ENCODE measurements around the gene DOCK8. TPM values are rescaled to one million over a fixed set of nuclear protein-coding genes. Genes with fewer than 3 reads are reported as not detected.
"Not testable (repeated sequence)": the region's sequence is repeated elsewhere in the genome, so short reads cannot be mapped to it uniquely, and the experiment has no call there.

Gene DOCK8
- total RNA-seq (ENCODE audit: low replicate concordance) = 0.08 and 0.18 TPM in 2 replicates

DNA sequence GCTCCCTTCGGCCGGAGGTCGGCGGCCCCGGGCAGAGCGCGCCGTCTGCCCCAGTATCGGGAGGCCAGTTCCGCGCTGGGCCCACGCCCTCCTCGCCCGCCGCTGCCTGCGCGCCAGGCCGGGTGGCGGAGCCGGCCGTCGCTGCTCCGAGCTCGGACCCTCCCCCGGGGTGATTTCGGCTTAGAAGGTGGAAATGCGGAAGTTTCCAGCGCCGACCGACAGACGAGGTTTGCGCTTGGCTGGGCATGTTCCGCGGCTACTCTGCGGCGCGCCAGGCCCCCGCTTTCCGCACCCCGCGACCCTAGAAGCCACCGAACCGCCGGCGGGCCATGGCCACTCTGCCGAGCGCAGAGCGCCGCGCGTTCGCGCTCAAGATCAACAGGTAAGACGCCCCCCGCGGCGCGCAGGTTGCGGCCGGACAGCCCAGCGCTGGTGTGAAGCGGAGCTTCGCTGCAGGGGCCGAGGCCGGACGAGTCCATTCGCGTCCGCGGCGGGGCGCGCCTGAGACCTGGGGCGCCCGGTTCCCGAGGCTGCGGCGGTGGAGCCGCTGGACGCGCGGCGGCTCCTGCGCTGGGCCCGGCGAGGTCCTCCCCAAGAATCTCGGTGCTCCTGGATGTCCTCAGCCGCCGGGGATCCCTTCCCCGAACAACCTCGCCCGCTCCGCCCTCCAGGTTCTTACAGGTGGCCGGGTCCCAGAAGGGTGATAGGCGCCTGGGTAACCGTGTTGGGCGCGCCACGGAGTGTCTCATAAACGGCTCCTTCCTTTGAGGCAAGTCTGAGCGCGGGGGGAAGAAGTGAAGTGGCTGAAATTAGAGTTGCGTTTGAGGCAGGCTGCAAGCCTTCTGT, at the start of gene DOCK8:
Gene DOCK8 (plus strand): TSS at position 218 of the 846 bp plus-strand sequence. CDS start 112 bp downstream, at position 330.
- TF ChIP-seq, protein P1, sequence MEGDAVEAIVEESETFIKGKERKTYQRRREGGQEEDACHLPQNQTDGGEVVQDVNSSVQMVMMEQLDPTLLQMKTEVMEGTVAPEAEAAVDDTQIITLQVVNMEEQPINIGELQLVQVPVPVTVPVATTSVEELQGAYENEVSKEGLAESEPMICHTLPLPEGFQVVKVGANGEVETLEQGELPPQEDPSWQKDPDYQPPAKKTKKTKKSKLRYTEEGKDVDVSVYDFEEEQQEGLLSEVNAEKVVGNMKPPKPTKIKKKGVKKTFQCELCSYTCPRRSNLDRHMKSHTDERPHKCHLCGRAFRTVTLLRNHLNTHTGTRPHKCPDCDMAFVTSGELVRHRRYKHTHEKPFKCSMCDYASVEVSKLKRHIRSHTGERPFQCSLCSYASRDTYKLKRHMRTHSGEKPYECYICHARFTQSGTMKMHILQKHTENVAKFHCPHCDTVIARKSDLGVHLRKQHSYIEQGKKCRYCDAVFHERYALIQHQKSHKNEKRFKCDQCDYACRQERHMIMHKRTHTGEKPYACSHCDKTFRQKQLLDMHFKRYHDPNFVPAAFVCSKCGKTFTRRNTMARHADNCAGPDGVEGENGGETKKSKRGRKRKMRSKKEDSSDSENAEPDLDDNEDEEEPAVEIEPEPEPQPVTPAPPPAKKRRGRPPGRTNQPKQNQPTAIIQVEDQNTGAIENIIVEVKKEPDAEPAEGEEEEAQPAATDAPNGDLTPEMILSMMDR (IDR thresholded peaks at IDR 0.05; ENCODE audit: insufficient read depth, low read length) = peak; percentile 1
- no peak for DNase-seq (ENCODE audit: low read depth)
- H3K4me3 ChIP-seq (ENCODE audit: low read depth, low read length) = peak within 1 kb of the TSS; percentile 53

DNA sequence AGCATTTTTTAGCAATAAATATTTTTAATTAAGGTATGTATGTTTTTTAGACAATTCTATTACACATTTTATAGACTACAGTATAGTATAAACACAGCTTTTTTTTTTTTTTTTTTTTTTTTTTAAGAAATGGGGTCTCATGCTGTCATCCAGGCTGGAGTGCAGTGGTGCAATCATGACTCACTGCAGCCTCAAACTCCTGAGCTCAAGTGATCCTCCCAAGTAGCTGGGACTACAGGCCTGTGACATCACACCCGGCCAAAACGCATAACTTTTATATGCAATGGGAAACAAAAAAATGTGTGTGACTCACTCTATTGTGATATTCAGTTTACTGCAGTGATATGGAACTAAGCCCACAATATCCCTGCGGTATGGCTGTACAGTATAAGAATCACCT, 44.9 kb upstream of the DOCK8 start:
- not testable (repeated sequence) for H3K4me3 ChIP-seq (ENCODE audit: low read depth, low read length); DNase-seq (ENCODE audit: low read depth)

DNA sequence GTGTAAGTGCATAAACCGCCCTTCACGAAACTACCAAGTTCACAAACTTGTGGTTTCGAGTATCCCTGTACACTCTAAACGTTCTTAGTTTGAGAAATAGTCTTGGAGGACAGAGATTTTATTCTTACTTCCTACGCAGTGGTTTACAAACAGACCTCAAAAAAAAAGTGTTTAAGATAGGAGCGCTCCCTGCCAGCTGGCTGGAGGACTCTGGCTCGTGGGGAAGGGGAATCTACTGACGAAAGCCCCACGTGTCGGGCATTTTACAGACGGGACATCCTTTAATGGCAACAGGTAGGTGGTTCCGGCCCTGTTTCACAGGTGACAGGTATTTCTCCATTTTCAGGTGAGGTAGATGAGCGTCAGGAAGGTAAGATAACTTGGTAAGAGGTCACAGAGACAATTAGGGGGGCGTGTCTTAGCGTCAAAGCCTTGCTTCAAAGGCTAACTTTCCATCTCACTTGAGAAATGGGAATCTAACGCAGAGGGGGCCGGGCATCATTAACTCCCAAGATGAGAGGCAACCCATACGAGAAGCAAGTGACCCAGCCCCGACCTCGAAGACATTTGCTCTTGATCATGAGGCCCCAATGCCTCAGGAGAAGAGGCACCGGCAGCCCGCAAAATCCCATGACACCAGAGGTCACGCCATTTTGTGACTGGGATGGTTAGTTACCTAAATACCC, 36.4 kb upstream of the DOCK8 start:
- DNase-seq (ENCODE audit: low read depth) = not testable (repeated sequence)
- peak overlapping the region; percentile 55 for H3K4me3 ChIP-seq (ENCODE audit: low read depth, low read length)

DNA sequence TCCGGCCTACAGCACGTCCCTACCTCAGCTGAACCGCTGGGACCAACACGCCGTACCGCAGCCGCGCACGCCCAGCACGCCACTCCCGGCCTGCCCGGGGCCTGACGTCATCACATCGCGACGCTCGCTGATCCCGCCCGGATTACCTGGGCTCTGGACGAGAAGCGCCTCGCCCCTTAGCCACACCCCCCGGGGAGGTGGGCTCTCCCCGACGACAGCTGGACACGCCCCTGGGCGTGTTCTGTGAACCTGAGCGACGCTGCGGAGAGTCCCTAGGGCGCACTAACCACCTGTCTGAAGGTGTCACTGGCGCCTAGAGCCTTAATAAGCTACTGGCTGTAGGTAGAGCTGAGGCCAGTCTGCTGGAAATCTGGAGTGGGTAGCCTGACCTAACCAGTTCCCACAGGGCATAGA, 35.7 kb upstream of the DOCK8 start, which contains the start of gene ZNG1A:
Gene ZNG1A (minus strand): TSS at position 87 of the 414 bp plus-strand sequence. CDS start 87 bp downstream, outside the sequence.
- peak within 1 kb of the TSS; percentile 66 for H3K4me3 ChIP-seq (ENCODE audit: low read depth, low read length)
- DNase-seq (ENCODE audit: low read depth) = peak; percentile 34

DNA sequence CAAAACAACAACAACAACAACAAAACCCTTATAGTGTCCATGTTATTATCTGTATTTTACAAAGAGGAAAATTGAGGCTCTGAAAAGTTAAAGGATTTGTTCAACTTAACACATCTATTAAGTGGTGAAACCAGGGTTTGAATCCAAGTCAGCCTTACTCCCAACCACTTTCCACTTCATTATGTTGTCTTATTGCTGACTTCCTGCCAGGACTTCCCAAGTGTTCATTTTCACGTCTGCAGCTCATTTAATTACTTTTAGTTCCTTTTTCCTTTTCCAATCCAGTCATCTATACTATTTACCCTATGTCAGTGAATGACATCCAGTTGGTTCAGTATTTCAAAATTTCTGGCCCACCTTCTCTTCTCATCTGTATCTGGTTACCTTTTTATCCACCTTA, 15.1 kb upstream of the DOCK8 start:
- not testable (repeated sequence) for DNase-seq (ENCODE audit: low read depth); H3K4me3 ChIP-seq (ENCODE audit: low read depth, low read length)

DNA sequence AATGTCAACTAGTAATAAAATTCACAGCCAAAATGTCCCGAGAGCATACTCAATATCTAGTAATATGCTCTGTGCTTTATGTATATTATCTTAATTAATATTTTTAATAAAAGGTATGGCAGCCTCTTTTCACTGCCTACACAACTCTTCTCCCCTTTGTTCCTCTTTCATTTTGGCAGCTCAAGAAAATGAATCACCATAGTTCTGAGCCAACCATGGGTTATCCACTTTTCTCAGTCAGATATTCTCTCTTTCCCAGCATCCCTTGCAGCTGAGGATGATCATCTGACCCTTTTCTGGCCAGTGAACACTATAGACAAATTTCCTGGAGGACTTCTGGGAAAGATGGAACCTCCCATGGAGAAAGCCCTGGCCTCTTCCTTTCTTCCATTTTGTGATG, 8.2 kb upstream of the DOCK8 start:
- DNase-seq (ENCODE audit: low read depth) = no peak
- H3K4me3 ChIP-seq (ENCODE audit: low read depth, low read length) = no peak overlapping the region
- TF ChIP-seq, protein P1 (IDR thresholded peaks at IDR 0.05; ENCODE audit: insufficient read depth, low read length) = no peak

DNA sequence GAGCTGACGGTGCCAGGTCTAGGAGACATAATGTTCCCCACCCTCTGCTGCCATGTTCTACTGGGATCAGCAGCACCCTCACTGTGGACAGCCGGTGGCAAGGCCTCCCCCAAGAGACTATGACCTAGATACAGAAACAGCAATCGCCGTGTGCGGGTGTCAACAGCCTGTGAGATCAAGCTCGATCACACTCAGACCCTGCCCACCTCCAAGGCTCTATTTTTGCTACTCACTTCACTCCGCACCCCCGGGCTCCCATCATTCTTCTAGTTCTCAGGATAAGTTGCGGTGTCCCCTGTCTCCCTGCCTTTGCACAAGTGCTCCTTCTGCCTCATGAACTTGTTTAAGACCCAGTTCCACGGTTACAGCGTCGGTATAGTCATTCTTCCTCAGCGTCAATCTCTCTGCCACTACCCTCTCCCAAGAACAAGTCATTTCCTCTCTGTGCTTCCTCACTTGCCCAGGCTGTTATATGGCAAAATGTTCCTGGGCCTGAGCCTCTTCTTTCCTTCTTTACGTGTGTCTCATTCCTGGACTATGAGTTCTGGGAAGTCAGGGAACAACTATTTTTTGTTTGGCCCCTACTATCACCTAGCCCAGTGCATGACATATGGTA, 5.4 kb upstream of the DOCK8 start:
- no peak overlapping the region for H3K4me3 ChIP-seq (ENCODE audit: low read depth, low read length)
- no peak for DNase-seq (ENCODE audit: low read depth)

DNA sequence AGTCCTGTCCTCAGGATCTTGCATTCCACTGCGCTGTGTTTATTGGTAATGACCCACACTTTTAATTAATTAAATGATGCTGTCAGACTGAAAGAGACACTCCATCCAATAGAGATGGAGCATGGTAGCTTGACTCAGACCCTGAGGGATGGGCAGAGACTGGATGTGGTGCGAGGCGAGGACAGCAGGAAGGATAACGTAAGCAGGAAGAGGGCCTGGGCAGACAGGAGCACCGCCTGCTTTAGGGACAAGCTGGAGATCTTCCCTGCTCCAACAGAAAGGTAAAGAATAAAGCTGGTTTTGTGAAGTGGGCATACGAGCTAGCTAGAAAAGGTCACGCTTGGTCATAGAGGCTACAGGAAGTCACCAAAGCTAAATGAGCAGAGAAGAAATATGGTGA, 3.6 kb upstream of the DOCK8 start:
- H3K4me3 ChIP-seq (ENCODE audit: low read depth, low read length) = no peak overlapping the region
- no peak for DNase-seq (ENCODE audit: low read depth)
- TF ChIP-seq, protein P1 (IDR thresholded peaks at IDR 0.05; ENCODE audit: insufficient read depth, low read length) = no peak

More for the DNA sequence above, 5.4 kb upstream of the DOCK8 start:
- TF ChIP-seq, protein P1 (IDR thresholded peaks at IDR 0.05; ENCODE audit: insufficient read depth, low read length) = no peak

Data from fibroblast of the aortic adventitia (primary cell).